B cell (primary cell): Measurements from ENCODE around the gene OTOGL. TPM values are rescaled to one million over a fixed set of nuclear protein-coding genes. Genes with fewer than 3 reads are reported as not detected.

Experiments
- ATAC-seq: fragments of 200-7000 bp; cut with Tn5 transposase; one replicate; pipeline ENCODE4 v1.10.0; 2021; ENCODE audit warnings: low read depth, mild to moderate bottlenecking, moderate number of reproducible peaks, moderate library complexity
- CTCF ChIA-PET: fragments of 350-600 bp; sonication (Branson Sonifier 250); formaldehyde crosslinking; loops from one replicate; lab custom pipeline; 2021; ENCODE audit warnings: antibody characterized with exemption, inconsistent platforms; lab: Charles Lee
- POLR2A ChIA-PET: fragments of 350-600 bp; sonication (Branson Sonifier 250); formaldehyde crosslinking; loops from one replicate; lab custom pipeline; 2021; ENCODE audit warnings: antibody characterized with exemption; lab: Charles Lee
- DNase-seq: peaks from one replicate; pipeline ENCODE4 v3.0.0; 2013
- H2AFZ ChIP-seq: 2 replicates; pipeline ENCODE4 v1.6.1; 2012; ENCODE audit warnings: mild to moderate bottlenecking, low read depth, low read length; ENCODE audit not compliant: insufficient read depth, poor library complexity, severe bottlenecking
- H3K27ac ChIP-seq, 2 donors: 1 replicate in 1 of 2; 2 replicates in 1 of 2; pipeline ENCODE4 v1.5.1; 2012 to 2013; ENCODE audit warnings: low read length in 2 of 2, mild to moderate bottlenecking in 2 of 2, moderate library complexity in 1 of 2
- H3K27me3 ChIP-seq, 4 experiments: fragments of 200-600 bp in 1 of 4; sonication (generic) in 1 of 4; replicated peaks in 1 of 4; 1 replicate in 2 of 4; 2 replicates in 2 of 4; pipeline versions ENCODE4 v1.6.1 to v1.7.0; 2013 to 2016; ENCODE audit warnings: low read length in 3 of 4, mild to moderate bottlenecking in 2 of 4, mixed read lengths in 1 of 4, moderate library complexity in 1 of 4; ENCODE audit not compliant: insufficient read depth in 4 of 4, control insufficient read depth in 3 of 4; ENCODE audit errors: control extremely low read depth in 1 of 4
- H3K36me3 ChIP-seq, 2 experiments: replicated peaks in 1 of 2; 1 replicate in 1 of 2; 2 replicates in 1 of 2; pipeline versions ENCODE4 v1.6.1 to v1.7.1; 2013; ENCODE audit warnings: low read length in 1 of 2; ENCODE audit not compliant: insufficient read depth in 2 of 2, control insufficient read depth in 1 of 2; ENCODE audit errors: control extremely low read depth in 1 of 2, extremely low read depth in 1 of 2
- H3K4me1 ChIP-seq, 2 donors: fragments of 200-600 bp in 1 of 2; sonication (generic) in 1 of 2; 1 replicate in 1 of 2; 2 replicates in 1 of 2; pipeline versions ENCODE4 v1.5.1 to v1.6.1; 2013 to 2017; ENCODE audit warnings: low read length in 2 of 2; ENCODE audit not compliant: control insufficient read depth in 2 of 2, insufficient read depth in 2 of 2
- H3K4me2 ChIP-seq: replicated peaks from 2 replicates; pipeline ENCODE3; 2012; ENCODE audit warnings: mild to moderate bottlenecking, low read depth, low read length; ENCODE audit not compliant: poor library complexity, severe bottlenecking
- H3K4me3 ChIP-seq, 5 experiments: fragments of 200-600 bp in 1 of 5; sonication (generic) in 1 of 5; 1 replicate in 3 of 5; 2 replicates in 2 of 5; pipeline versions ENCODE4 v1.5.1 to v1.7.0; 2011 to 2016; ENCODE audit warnings: low read length in 4 of 5, mild to moderate bottlenecking in 4 of 5, low read depth in 2 of 5, control low read depth in 1 of 5, moderate library complexity in 1 of 5; ENCODE audit not compliant: insufficient read depth in 1 of 5; ENCODE audit errors: control extremely low read depth in 1 of 5, extremely low read depth in 1 of 5
- H3K79me2 ChIP-seq: fragments of 200-600 bp; sonication (generic); one replicate; pipeline ENCODE4 v1.6.0; 2016; ENCODE audit warnings: low read length; ENCODE audit not compliant: control insufficient read depth, insufficient read depth
- H3K9ac ChIP-seq: fragments of 200-600 bp; sonication (generic); 2 replicates; pipeline ENCODE4 v1.6.1; 2017; ENCODE audit warnings: mild to moderate bottlenecking, low read length, moderate library complexity
- H3K9me3 ChIP-seq, 3 donors: one replicate each; pipeline versions ENCODE4 v1.6.1 to v1.7.1; 2013; ENCODE audit warnings: low read length in 2 of 3; ENCODE audit not compliant: control insufficient read depth in 2 of 3, insufficient read depth in 1 of 3; ENCODE audit errors: control extremely low read depth in 1 of 3
- H4K20me1 ChIP-seq: 2 replicates; pipeline ENCODE4 v1.6.0; 2012; ENCODE audit warnings: mild to moderate bottlenecking, low read length; ENCODE audit not compliant: insufficient read depth, control insufficient read depth, poor library complexity, severe bottlenecking
- H3K27ac Mint-ChIP-seq: one replicate; pipeline ENCODE4 v1.8.0; 2021; ENCODE audit warnings: mixed read lengths
- H3K27me3 Mint-ChIP-seq: one replicate; pipeline ENCODE4 v1.8.0; 2021; ENCODE audit warnings: mixed read lengths
- H3K4me1 Mint-ChIP-seq: one replicate; pipeline ENCODE4 v1.8.0; 2021; ENCODE audit warnings: mixed read lengths
- H3K4me3 Mint-ChIP-seq: one replicate; pipeline ENCODE4 v1.8.0; 2021; ENCODE audit warnings: mixed read lengths
- H3K9me3 Mint-ChIP-seq: one replicate; pipeline ENCODE4 v1.8.0; 2022; ENCODE audit warnings: mixed read lengths; ENCODE audit not compliant: insufficient read depth
- CTCF ChIP-seq: fragments of 200-600 bp; IDR thresholded peaks from one replicate; pipeline ENCODE4 v1.8.0; 2022; ENCODE audit warnings: antibody characterized with exemption, mild to moderate bottlenecking
- EZH2 ChIP-seq: IDR thresholded peaks from 2 replicates; pipeline ENCODE4 v1.6.1; 2012; ENCODE audit warnings: borderline replicate concordance, low read depth, mild to moderate bottlenecking, moderate library complexity, low read length; ENCODE audit not compliant: insufficient read depth, poor library complexity, severe bottlenecking
- WGBS: methylation state at CpG from one replicate; pipeline ENCODE4 v1.1.5; 2013; ENCODE audit warnings: missing lambda C conversion rate; ENCODE audit not compliant: insufficient coverage; 5-methylcytosine and 5-hydroxymethylcytosine counted together
- intact Hi-C: fragments of 100-400 bp; cut with micrococcal nuclease; formaldehyde crosslinking; loops from one replicate; pipeline ENCODE4 v1.10.0; 2022
- polyA plus RNA-seq: library from polyadenylated mRNA; depleted of rRNA; stranded (reverse); fragments of >200 nt; gene quantifications from 2 replicates; pipeline ENCODE4 v1.2.3, GENCODE V29; 2012
- total RNA-seq, 2 donors: library from RNA; stranded (reverse); fragments of 120-200 nt in 1 of 2; gene quantifications; 1 replicate in 1 of 2; 2 replicates in 1 of 2; pipeline versions ENCODE4 v1.2.3 to v1.2.4, GENCODE V29; 2013 to 2022

Gene OTOGL
- total and polyA plus RNA-seq, 2 donors (not counting 1 experiment from before 2014, with no cell fraction given) = not detected

GRCh38 chr12:80086025-80086424 lies 13.3 kb upstream of the OTOGL start:
- Mint-ChIP-seq H3K4me3 (no peak overlapping the region), H3K27ac (no peak overlapping the region)

GRCh38 chr12:80087486-80088213 lies 11.7 kb upstream of the OTOGL start:
- Histone ChIP-seq H3K4me3 (no peak overlapping the region), H3K27me3 (no peaks in the 10 kb centered on the region), H3K36me3 (no peaks in the 10 kb centered on the region), H2AFZ (no peak overlapping the region), H3K9ac (no peak overlapping the region), H3K4me1 (peaks cover 11 to 16% of the 10 kb centered on the region in 2 donors), H4K20me1 (no peaks in the 10 kb centered on the region), H3K4me2 (no peak overlapping the region), H3K9me3 (peaks cover 0 to 15% (median 3%) of the 10 kb centered on the region in 3 donors), H3K27ac (no peak overlapping the region), H3K79me2 (no peaks in the 10 kb centered on the region)
- peaks cover 11% of the 10 kb centered on the region for H3K27me3 Mint-ChIP-seq
- no peak for TF ChIP-seq EZH2
- no peak for TF ChIP-seq CTCF
- DNase-seq = no peak
- ATAC-seq = no peak
- H3K9me3 Mint-ChIP-seq = no peaks in the 10 kb centered on the region
- WGBS = no CpG with 5 or more reads among the region's 8 CpGs
- H3K4me3 Mint-ChIP-seq = no peak overlapping the region
- H3K4me1 Mint-ChIP-seq = peaks cover 16% of the 10 kb centered on the region
- CTCF ChIA-PET = no interaction called here
- POLR2A ChIA-PET = no interaction called here
- no peak overlapping the region for H3K27ac Mint-ChIP-seq
- intact Hi-C loops = no loop called here

More at GRCh38 chr12:80086025-80086424, 13.3 kb upstream of the OTOGL start:
- H3K9me3 ChIP-seq = peaks cover 0 to 15% (median 6%) of the 10 kb centered on the region in 3 donors
- no peak overlapping the region for H3K4me2 ChIP-seq
- peaks cover 16% of the 10 kb centered on the region for H3K4me1 Mint-ChIP-seq
- H3K9ac ChIP-seq = no peak overlapping the region
- 59% methylated on average over 3 of the region's 3 CpGs for WGBS
- CTCF ChIA-PET = no interaction called here
- H3K9me3 Mint-ChIP-seq = peaks cover 6% of the 10 kb centered on the region
- H3K36me3 ChIP-seq = no peaks in the 10 kb centered on the region
- POLR2A ChIA-PET = no interaction called here
- H3K27ac ChIP-seq = no peak overlapping the region
- no peaks in the 10 kb centered on the region for H3K79me2 ChIP-seq
- no peaks in the 10 kb centered on the region for H4K20me1 ChIP-seq
- peaks cover 11 to 16% of the 10 kb centered on the region in 2 donors for H3K4me1 ChIP-seq
- no peak overlapping the region for H2AFZ ChIP-seq
- no peaks in the 10 kb centered on the region for H3K27me3 ChIP-seq
- no peak for TF ChIP-seq EZH2
- ATAC-seq (no peak), DNase-seq (no peak)
- peaks cover 18% of the 10 kb centered on the region for H3K27me3 Mint-ChIP-seq
- intact Hi-C loops = no loop called here
- no peak overlapping the region for H3K4me3 ChIP-seq
